Trophoblast cell (in vitro differentiated cells and primary cell): ENCODE data around the gene EMC1.
"Not testable (repeated sequence)": the region's sequence is repeated elsewhere in the genome, so short reads cannot be mapped to it uniquely, and the experiment has no call there.

Experiments used
- DNase-seq, 2 donors: peaks; one replicate each; pipeline ENCODE4 v3.0.0-alpha.2; 2016
- H2AFZ ChIP-seq: 2 replicates; pipeline ENCODE4 v1.6.1; 2013; ENCODE audit warnings: low read length, moderate library complexity, mild to moderate bottlenecking; ENCODE audit not compliant: insufficient read depth, poor library complexity
- H2AK5ac ChIP-seq: 2 replicates; pipeline ENCODE4 v1.6.1; 2013; ENCODE audit warnings: mild to moderate bottlenecking, low read length
- H2BK120ac ChIP-seq: 2 replicates; pipeline ENCODE4 v1.6.1; 2013; ENCODE audit warnings: low read length, mild to moderate bottlenecking, moderate library complexity; ENCODE audit not compliant: insufficient read depth, poor library complexity
- H2BK12ac ChIP-seq: 2 replicates; pipeline ENCODE4 v1.6.1; 2013; ENCODE audit warnings: mild to moderate bottlenecking, low read length, moderate library complexity
- H2BK5ac ChIP-seq: 2 replicates; pipeline ENCODE4 v1.6.1; 2013; ENCODE audit warnings: low read length, low read depth, moderate library complexity, mild to moderate bottlenecking; ENCODE audit not compliant: poor library complexity
- H3K14ac ChIP-seq: 2 replicates; pipeline ENCODE4 v1.6.1; 2013; ENCODE audit warnings: mild to moderate bottlenecking, low read length
- H3K18ac ChIP-seq: 2 replicates; pipeline ENCODE4 v1.6.1; 2013; ENCODE audit warnings: mild to moderate bottlenecking, low read length
- H3K23ac ChIP-seq: 2 replicates; pipeline ENCODE4 v1.6.1; 2013; ENCODE audit warnings: low read length
- H3K27ac ChIP-seq: 2 replicates; pipeline ENCODE4 v1.5.1; 2013; ENCODE audit warnings: low read depth, mild to moderate bottlenecking, inconsistent platforms, low read length, moderate library complexity
- H3K27me3 ChIP-seq: 2 replicates; pipeline ENCODE4 v1.6.1; 2013; ENCODE audit warnings: inconsistent platforms, mild to moderate bottlenecking, low read length, moderate library complexity; ENCODE audit not compliant: insufficient read depth
- H3K36me3 ChIP-seq, 2 experiments: 1 replicate in 1 of 2; 2 replicates in 1 of 2; pipeline ENCODE4 v1.6.1; 2013; ENCODE audit warnings: low read length in 2 of 2, mild to moderate bottlenecking in 2 of 2, moderate library complexity in 1 of 2; ENCODE audit not compliant: insufficient read depth in 2 of 2, control insufficient read depth in 1 of 2
- H3K4ac ChIP-seq: 2 replicates; pipeline ENCODE4 v1.6.1; 2013; ENCODE audit warnings: low read depth, mild to moderate bottlenecking, low read length, moderate library complexity
- H3K4me1 ChIP-seq, 2 experiments: 1 replicate in 1 of 2; 2 replicates in 1 of 2; pipeline ENCODE4 v1.6.1; 2013; ENCODE audit warnings: low read length in 2 of 2, mild to moderate bottlenecking in 2 of 2, moderate library complexity in 1 of 2; ENCODE audit not compliant: insufficient read depth in 2 of 2, control insufficient read depth in 1 of 2
- H3K4me2 ChIP-seq: 2 replicates; pipeline ENCODE4 v1.6.1; 2013; ENCODE audit warnings: inconsistent platforms, mild to moderate bottlenecking, low read length, moderate library complexity
- H3K4me3 ChIP-seq: 2 replicates; pipeline ENCODE4 v1.5.1; 2013; ENCODE audit warnings: mild to moderate bottlenecking, low read depth, low read length, inconsistent platforms
- H3K79me1 ChIP-seq: one replicate; pipeline ENCODE4 v1.6.1; 2013; ENCODE audit warnings: low read length
- H3K79me2 ChIP-seq: 2 replicates; pipeline ENCODE4 v1.6.1; 2013; ENCODE audit warnings: low read length, mild to moderate bottlenecking; ENCODE audit not compliant: control insufficient read depth, insufficient read depth, poor library complexity
- H3K9ac ChIP-seq: 2 replicates; pipeline ENCODE4 v1.6.1; 2013; ENCODE audit warnings: mild to moderate bottlenecking, low read length
- H3K9me3 ChIP-seq: 2 replicates; pipeline ENCODE4 v1.6.1; 2013; ENCODE audit warnings: low read depth, mild to moderate bottlenecking, control low read depth, inconsistent platforms, low read length; ENCODE audit not compliant: insufficient read depth
- H4K12ac ChIP-seq: 2 replicates; pipeline ENCODE4 v1.6.1; 2013; ENCODE audit warnings: low read depth, mild to moderate bottlenecking, low read length, moderate library complexity
- H4K8ac ChIP-seq: 2 replicates; pipeline ENCODE4 v1.6.1; 2013; ENCODE audit warnings: low read depth, mild to moderate bottlenecking, low read length, moderate library complexity
- H4K91ac ChIP-seq: one replicate; pipeline ENCODE4 v1.6.1; 2013; ENCODE audit warnings: low read depth, mild to moderate bottlenecking, low read length, moderate library complexity
- WGBS: extraction: QIAGEN DNeasy Blood & Tissue Kit; methylation state at CpG from one replicate; pipeline ENCODE4 v1.1.7; 2013; ENCODE audit warnings: missing lambda C conversion rate; ENCODE audit not compliant: insufficient read length, insufficient coverage; ENCODE audit errors: extremely low coverage; 5-methylcytosine and 5-hydroxymethylcytosine counted together

EMC1 gene

DNA sequence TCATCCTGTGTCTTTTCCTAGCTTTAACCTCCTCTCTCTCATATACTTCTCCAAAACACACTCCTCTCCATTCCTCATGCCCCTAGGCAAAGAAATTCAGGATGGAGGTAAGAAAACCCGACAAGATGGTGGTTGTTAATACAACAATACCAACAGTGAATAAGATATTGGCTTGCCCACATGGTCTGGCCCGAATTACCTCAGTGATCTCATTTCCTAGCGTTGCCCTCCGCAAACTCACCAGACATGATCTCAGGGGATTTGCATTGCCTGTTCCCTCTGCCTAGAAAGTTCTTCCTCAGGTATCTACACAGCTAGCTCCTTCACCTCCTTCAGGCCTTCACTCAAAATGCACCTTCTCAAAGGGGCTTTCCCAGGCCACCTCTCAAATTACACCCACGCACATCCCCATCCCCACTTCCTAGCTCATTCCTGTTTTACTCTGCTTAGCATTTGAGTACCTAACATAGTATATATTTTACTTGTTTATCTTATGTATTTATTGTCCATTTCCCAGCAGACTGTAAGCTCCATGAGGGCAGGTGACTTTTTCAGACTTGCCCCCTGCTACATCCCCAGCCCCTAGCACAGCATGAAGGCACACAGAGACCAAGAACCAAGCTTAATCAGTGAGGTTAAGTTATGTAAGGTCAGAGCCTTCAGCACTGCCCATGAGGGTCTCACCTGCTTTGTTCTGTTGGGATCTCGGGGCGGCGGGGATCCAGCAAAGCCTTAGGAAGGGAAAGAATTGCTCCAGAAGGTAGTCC, 31.1 kb downstream of the EMC1 start:
- Histone ChIP-seq H4K12ac (no peak overlapping the region), H4K91ac (no peak overlapping the region), H3K23ac (no peak overlapping the region), H2BK5ac (no peak overlapping the region), H3K9ac (no peak overlapping the region), H3K4me1 (no peaks in the 10 kb centered on the region), H4K8ac (no peak overlapping the region), H3K36me3 (peaks cover 46 to 66% of the 10 kb centered on the region in 2 experiments), H2BK12ac (no peak overlapping the region), H3K4ac (no peak overlapping the region), H3K27me3 (no peaks in the 10 kb centered on the region), H2BK120ac (no peak overlapping the region), H2AK5ac (no peak overlapping the region), H2AFZ (no peak overlapping the region), H3K4me3 (no peak overlapping the region), H3K18ac (no peak overlapping the region), H3K9me3 (no peaks in the 10 kb centered on the region), H3K27ac (no peak overlapping the region), H3K4me2 (no peak overlapping the region), H3K14ac (no peak overlapping the region), H3K79me1 (no peaks in the 10 kb centered on the region), H3K79me2 (no peaks in the 10 kb centered on the region)
- DNase-seq: no peak
- no CpG with 5 or more reads among the region's 8 CpGs for WGBS

DNA sequence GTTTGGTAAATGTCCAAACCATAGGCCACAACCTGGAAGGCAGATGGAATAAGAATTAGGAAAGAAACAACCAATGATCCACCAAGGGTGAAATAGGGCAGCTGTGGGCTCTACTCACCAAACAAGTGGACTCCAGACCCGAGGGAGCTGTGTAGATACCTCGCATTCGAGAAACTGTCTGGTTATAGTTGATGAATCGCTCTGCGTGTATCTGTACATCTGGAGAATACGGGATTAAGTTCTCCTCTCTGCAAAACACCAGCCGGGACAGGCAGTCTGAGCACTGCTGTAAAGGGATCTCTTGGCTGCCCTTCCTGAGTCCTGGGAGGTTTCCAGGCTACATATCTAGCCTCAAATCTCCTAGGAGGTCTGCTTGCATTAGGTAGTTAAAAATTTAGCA, 31.9 kb downstream of the EMC1 start:
- Histone ChIP-seq H3K9me3 (no peaks in the 10 kb centered on the region), H3K27me3 (no peaks in the 10 kb centered on the region), H3K23ac (no peak overlapping the region), H3K27ac (no peak overlapping the region), H3K9ac (no peak overlapping the region), H2BK12ac (no peak overlapping the region), H2BK5ac (no peak overlapping the region), H3K4me2 (no peak overlapping the region), H3K79me2 (no peaks in the 10 kb centered on the region), H3K14ac (no peak overlapping the region), H2BK120ac (no peak overlapping the region), H3K79me1 (no peaks in the 10 kb centered on the region), H4K91ac (no peak overlapping the region), H3K4ac (no peak overlapping the region), H2AFZ (no peak overlapping the region), H2AK5ac (no peak overlapping the region), H3K36me3 (peaks cover 39 to 60% of the 10 kb centered on the region in 2 experiments), H3K18ac (no peak overlapping the region), H4K8ac (no peak overlapping the region), H3K4me3 (no peak overlapping the region), H3K4me1 (no peaks in the 10 kb centered on the region), H4K12ac (no peak overlapping the region)
- no CpG with 5 or more reads among the region's 7 CpGs for WGBS
- no peak for DNase-seq

DNA sequence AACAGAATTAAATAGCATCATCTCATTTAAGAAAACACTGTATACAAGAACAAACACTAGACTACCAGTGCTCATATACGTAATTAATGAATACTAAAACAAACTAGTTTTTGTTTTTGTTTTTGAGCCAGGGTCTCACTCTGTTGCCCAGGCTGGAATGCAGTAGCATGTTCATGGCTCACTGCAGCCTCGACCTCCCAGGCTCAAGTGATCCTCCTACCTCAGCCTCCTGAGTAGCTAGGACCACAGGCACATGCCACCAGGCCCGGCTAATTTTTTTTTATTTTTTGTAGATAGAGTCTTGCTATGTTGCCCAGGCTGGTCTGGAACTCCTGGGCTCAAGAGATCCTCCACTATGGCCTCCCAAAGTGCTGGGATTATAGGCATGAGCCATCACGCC, 34.7 kb downstream of the EMC1 start:
- H3K23ac ChIP-seq, H3K9me3 ChIP-seq, H2BK12ac ChIP-seq, H4K91ac ChIP-seq, H4K8ac ChIP-seq, H3K9ac ChIP-seq, H2BK5ac ChIP-seq, H3K4me3 ChIP-seq, H3K18ac ChIP-seq, H3K4me2 ChIP-seq, H4K12ac ChIP-seq, H2BK120ac ChIP-seq, H3K79me2 ChIP-seq, H3K14ac ChIP-seq, H3K27ac ChIP-seq, H3K4me1 ChIP-seq, H3K4ac ChIP-seq, H2AK5ac ChIP-seq, H2AFZ ChIP-seq, H3K27me3 ChIP-seq, DNase-seq, H3K79me1 ChIP-seq: not testable (repeated sequence)
- WGBS: no CpG with 5 or more reads among the region's 4 CpGs
- H3K36me3 ChIP-seq: peaks cover 19 to 33% of the 10 kb centered on the region in 2 experiments

DNA sequence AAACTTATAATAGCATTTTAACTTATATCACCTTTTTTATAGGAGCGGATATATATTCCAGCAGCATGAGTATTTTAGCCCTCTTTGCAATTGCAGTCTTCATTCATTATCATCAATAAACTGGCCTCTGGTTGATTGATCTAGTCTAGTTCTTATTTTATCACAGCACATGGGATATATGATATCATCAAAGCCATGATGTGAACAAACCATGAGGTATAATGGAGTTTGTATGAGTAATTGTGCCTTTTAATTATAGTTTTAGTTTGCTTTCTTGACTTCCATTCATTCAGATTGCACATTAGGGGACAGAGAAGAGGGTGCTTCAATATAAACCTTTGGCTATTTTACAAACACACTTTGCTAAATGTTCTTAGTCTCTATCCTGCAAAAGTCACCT, 37.7 kb downstream of the EMC1 start:
- Histone ChIP-seq H3K18ac (no peak overlapping the region), H3K27ac (no peak overlapping the region), H2BK120ac (no peak overlapping the region), H3K4me1 (peaks cover 3 to 4% of the 10 kb centered on the region in 2 experiments), H2AFZ (no peak overlapping the region), H3K9ac (no peak overlapping the region), H2BK12ac (no peak overlapping the region), H2BK5ac (no peak overlapping the region), H4K91ac (no peak overlapping the region), H3K36me3 (peaks cover 6 to 7% of the 10 kb centered on the region in 2 experiments), H4K8ac (no peak overlapping the region), H3K9me3 (no peaks in the 10 kb centered on the region), H2AK5ac (no peak overlapping the region), H3K14ac (no peak overlapping the region), H3K79me1 (peaks cover 13% of the 10 kb centered on the region), H3K79me2 (peaks cover 12% of the 10 kb centered on the region), H3K4me2 (no peak overlapping the region), H3K4ac (no peak overlapping the region), H3K4me3 (no peak overlapping the region), H4K12ac (no peak overlapping the region), H3K27me3 (no peaks in the 10 kb centered on the region), H3K23ac (no peak overlapping the region)
- WGBS: no CpG with 5 or more reads among the region's 1 CpG
- DNase-seq: no peak
